HCEC 1CT (cell line): ENCODE measurements around the gene PGF.
"Not testable (repeated sequence)": the region's sequence is repeated elsewhere in the genome, so short reads cannot be mapped to it uniquely, and the experiment has no call there.

Experiments used
- DNase-seq: peaks from one replicate; pipeline ENCODE4 v3.0.0-alpha.2; 2017

The PGF gene

DNA sequence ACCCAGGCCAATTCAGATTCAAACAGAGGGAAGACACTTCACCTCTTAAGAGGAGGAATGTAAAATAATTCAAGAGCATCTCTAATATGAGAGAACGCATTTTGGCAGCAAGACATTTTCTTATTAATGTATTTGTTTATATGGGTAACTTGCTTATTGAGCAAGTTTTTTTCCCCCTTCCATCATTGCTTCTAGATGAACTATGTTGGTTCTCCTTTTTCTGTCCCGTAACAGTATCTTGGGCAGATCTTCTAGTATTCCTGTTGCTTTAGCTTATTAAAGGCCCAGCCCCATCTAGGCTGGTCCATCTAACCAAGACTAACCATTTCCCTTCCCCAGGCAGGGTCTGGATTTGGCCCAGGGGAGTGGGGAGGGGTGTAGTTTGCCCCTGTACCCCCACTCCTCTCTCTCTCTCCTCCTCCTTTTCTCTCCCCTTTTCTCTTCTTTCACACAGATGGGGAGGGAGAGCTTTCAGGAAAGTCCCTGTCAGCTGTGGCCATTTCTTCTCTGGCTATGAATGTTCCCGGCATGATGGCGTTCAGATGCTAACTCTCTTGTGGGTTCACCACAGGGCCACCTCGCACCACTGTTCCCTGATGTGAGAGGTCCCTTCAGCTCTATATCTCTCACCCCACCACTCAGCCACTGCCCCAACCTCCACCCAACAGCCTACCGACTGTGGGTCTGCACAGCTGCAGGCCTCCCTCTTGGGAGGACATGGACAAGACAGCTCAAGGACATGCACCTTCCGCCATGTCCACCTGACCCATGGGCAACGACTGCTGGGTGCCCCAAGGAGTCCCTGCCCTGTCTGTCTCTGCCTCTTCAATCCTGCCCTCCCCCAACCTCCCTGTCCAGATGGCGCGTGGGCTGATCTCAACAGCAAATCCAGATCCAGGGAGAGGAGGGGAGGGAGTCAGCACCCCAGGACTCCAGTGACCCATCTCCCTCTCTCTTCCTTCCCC is 16.6 kb downstream of the PGF start:
- no peak for DNase-seq

DNA sequence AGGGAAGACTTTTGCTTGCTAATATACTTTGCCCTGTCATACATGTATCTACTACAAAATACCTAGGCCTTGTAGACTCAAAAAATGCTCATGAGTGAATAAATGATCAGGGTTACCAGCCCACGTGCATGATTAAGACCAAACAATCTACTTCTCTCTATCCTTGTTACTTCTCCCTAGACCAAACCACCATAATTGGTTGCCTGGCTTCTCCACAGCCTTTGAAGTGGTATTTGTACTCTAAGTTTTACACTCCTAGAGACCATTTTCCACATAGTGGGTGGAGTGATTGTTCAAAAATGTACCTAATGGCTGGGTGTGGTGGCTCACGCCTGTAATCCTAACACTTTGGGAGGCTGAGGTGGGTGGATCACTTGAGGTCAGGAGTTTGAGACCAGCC is 18.2 kb downstream of the PGF start:
- no peak for DNase-seq

DNA sequence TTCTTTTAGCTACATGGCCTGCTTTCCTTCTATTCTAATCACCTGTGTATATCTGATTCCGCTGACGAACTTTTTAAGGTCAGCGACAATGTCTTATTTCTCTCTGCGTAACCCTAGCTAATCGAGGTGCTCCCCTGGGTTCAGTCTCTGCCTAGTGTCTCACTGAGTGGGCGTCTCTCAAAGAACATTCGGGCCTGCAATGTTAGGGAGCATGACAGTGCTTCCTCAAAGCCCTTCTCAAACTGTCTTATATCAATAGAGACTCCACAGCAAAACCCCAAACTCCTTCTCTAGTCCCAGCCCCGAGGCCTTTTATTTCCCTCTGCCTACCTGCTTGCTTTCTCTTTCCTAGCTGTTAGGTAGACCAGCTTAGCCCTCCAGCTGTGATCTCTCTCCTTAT is 18.7 kb downstream of the PGF start:
- DNase-seq = no peak

DNA sequence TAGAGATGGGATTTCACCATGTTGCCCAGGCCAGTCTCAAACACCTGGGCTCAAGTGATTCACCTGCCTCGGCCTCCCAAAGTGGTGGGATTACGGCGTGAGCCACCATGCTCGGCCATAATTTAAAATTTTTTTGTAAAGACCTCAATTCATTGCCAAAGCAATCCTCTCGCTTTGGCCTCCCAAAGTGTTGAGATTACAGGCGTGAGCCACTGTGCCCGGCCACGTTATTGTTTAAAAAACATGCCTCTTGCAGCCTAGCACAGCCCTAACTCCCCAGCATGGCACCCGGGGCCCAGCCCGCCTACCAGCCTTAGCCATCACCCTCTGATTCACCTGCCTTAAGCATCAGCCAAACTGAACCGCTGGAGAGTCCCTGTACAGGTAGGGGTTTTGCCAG is 19.2 kb downstream of the PGF start:
- no peak for DNase-seq

DNA sequence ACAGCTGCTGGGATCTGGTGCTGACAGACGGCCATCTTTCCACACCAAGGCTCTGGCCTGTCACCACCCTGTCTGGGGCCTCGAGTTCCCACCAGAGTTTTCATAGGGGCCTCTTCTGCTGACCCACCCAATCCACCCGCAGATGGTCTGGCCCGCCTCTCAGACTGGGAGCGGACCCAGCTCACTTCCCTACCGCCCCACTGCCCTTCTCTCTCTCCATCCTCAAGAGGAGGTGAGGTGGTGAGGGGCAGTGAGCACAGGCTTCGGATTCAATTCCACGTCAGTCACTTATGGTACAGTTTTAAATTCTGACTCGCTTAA is 20.1 kb downstream of the PGF start:
- DNase-seq = no peak

DNA sequence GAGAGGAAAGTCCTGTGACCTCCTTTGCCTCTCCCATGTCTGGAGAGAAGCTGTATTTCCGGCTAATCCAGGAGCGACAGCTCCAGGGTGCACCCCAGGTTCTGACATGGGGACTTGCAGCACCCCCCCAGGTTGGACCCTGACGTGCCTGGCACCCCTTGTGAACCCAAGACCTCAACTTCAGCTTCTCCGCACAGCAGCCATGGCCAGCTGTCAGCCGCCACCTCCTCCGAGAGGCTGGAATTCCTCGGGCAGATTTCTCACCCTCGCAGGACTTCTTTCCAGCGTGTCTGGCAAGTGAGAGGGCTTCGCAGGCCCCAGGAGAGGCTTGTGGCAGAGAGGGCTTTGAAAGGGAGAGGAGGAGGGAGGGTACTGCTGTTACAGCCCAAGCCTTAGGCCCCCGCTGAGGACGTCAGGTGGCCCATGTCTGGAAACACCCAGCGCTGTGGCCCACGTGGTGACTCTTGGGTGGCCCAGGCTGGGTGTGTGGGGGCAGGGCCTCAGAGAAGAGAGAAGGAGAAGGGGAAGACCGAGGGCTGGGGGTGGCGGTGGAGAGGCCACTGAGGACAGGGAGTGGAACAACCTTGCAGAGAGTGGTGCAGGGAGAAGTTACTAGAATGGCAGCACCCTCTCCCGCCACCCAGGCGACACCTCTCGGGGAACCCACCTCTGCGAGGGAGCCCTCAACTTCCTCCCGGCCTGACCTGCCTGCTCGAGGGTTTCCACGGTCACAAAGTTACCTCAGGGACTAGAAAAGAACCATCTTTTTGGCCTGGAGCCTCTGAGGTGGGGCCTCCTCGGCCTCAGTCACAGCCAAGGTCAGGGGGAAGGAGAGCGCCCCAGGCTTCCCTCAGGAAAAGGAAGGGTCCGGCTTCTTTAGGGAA is 20.7 kb downstream of the PGF start:
- DNase-seq = no peak

DNA sequence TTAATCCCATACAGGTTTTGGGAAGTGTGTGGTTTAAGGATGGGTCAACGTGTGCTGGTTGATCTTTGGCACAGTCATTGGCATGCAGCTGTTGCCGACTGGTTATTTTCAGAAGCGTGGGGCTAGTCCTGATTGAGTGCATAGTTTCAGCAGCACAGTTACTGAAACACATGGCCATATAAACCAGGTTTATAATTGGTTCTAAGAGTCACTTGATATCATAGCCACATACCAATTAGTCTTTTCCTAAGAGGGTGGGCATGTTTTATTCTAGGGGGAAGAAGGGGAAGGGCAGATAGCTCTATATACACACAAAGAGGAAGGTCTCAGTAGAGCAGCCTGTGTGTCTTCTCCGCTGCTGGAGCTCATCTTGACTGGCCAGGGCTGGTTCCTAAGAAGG is 21.4 kb downstream of the PGF start:
- DNase-seq = peak; percentile 15

DNA sequence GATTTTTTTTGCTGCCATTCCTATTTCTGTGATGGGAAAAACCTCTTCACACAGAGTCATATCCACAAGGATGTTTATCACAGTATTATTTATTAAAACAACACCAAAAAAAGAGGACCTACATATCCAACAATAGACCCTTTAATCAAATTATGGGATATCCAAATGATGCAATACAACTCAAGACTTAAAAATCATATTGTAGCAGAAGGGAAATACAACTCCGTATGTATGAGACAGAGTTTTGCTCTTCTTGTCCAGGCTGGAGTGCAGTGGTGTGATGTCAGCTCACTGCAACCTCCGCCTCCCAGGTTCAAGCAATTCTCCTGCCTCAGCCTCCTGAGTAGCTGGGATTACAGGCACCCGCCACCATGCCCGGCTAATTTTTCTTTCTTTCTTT is 22.5 kb downstream of the PGF start:
- DNase-seq = not testable (repeated sequence)

DNA sequence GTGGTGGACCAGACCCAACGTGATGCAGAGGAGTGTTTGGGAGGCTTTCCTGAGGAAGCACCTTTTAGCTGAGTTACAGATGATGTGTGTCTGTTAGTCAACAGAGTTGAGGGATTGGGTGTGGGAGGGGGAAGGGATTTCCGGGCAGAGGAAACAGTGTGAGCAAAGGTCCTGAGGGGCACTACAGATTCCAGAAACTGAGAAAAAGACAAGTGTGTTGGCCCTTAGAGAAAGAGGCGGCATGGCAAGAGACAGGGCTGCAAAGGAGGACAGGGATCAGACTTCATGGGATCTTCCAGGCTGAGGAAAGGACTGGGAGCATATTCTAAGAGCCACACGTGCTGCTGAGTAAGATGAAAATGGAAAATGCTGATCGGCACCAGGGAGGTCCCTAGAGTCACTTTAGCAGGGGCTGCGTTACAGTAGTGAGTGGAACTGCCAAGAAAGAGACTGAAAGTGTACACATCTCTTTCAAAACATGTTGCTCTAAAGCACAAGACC is 22.9 kb downstream of the PGF start:
- no peak for DNase-seq

DNA sequence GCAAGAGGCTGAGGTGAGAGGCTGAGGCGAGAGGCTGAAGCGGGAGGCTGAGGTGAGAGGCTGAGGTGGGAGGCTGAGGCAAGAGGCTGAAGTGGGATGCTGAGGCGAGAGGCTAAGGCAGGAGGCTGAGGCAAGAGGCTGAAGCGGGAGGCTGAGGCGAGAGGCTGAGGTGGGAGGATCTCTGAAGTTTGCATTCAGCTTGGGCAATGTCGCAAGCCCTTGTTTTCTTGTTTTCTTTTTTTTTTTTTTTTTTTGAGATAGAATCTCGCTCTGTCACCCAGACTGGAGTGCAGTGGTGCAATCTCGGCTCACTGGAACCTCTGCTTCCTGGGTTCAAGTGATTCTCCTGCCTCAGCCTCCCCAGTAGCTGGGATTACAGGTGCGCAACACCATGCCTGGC is 23.7 kb downstream of the PGF start:
- not testable (repeated sequence) for DNase-seq

DNA sequence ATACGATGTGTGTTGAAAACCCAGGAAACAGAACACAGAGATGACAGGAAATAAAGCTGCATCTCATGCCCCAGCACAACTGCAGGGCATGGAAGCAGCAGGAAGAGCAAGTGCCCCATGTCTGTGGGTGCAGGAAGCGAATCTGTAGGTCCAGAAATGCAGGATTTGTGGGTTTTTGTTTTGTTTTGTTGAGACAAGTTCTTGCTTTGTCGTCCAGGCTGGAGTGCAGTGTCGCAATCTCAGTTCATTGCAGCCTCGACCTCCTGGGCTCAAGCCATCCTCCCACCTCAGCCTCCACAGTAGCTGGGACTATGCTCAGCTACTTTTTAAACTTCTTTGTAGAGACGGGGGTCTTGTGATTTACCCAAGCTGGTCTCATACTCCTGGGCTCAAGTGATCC is 26.2 kb downstream of the PGF start:
- no peak for DNase-seq

DNA sequence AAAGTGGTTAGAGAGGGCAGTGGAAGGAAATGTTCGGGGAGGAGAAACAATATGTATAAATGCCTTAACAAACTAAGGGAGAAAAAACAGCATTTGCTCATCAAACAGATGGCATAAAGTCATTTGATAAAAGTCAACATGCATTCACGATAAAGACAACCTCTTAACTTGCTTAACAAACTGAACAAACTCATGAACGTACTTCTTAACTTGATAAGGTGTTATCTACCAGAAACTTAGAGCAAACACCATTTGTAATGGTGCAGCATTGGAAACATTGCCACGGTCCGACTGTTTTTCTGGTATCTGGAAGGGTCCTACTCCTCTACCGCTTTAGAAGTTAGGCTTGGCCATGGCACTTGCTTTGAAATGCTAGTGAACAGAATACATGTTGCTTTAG is 28.2 kb downstream of the PGF start:
- DNase-seq = no peak

DNA sequence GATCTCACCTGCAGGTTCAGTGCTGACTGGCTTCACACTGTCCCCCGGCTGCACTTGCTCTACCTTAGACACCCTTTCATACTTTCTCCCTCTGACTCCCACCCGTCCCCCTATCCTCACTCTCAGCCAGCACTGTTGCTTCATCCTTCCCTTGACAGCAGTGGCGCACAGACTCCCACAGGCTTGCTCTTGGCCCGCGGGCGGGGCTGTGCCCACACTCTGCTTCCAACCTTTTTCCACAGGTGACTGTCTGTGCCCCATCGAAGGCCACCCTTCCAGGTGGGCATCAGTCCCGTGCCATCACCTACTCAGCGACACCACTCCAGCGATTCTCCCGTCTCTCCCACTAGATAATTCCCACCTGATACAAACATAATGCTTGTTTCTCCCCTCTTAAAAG is 31.3 kb downstream of the PGF start:
- no peak for DNase-seq

DNA sequence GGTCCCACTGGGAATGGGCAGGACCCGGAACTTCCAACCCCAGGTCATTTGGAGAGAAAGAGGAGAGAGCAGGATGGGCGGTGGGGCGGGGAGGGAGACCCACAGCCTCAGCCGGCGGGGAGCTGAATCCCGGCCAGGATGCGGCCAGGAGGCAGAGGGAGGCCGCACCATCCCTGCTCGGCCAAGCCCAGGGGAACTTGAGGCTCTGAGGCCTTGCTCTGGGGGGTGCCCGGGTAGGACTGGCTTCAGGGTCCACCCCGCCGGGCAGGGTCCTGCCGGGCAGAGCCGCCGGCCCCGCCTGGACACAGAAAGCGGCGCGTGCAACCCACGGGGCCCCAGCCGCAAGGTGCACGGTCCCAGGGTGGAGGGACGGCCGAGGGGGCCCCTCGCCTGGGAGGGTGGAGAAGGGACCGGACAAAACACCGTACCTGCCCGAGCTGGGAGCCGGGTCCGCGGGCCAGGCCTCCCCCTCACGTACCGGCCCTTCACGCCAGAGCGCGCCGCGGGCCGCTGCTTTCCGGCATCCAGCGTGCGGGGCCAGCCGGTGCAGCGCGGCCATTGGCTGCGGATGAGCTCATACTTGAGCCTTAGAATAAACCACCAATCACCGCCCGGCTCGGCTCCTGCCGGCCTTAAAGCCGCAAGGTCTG is 32.5 kb downstream of the PGF start, which contains the start of gene RPS6KL1:
RPS6KL1 (minus strand) TSS at position 509 of the 650 bp plus-strand sequence. CDS start 1,719 bp downstream, outside the sequence.
- peak; percentile 53 for DNase-seq

DNA sequence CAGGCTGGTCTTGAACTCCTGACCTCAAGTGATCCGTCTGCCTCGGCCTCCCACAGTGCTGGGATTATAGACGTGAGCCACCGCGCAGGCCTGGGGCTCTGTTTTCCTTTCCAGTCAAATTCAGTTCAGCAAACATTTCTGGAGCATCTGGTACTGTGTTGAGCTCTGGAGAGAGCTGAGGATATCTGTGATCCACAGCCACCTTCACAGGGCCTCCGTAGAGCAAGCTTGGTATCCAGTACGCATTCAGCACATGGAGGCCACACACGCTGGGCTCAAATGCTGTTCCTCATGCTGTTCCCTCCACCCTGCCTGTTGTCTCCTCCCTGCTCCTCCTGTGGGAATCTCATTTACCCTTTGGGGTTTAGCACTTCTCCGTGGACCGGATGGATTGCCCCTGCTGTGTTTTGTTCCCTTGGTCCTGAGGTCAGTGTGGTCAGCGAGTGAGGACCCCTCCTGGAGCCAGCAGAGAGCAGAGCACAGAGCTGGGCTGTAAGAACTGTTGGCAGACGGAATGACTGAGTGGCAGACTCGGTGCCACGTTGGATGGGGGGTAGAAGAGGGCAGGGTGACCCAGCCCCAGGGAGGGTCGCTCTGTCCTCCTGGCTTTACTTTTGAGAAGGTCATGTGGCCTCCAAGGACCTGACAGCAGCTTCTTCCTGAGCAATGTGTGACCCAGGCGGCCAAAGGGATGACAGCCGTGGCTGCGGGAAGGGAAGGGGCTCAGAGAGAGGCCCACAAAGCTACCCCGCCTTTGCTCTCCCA is 33.2 kb downstream of the PGF start:
- DNase-seq = no peak

DNA sequence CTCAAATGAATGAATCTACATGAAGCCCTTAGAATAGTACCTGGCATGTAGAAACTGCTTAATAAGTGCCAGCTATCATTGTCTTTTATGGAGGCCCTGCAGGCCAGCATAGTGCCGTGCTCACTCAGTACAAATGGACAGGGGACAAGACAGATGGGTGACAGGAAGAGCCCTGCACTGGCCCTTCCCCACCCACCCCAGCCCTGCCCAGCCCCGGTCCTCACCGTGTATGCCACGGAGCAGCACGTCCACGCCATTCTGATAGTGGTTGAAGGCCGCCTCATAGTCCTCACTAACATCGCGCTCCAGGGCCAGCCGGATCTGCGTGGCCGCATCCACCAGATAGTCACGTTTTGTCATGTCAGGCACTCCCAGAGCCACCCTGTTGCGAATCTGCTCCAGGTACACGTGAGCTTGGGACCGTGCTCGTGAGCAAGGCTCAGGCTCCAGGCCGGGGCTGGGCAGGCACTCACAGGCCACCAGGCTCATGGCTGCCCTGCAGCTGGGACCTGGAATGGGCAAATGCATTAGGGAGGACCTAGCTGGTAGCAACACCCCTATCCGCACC is 34.3 kb downstream of the PGF start:
- DNase-seq = no peak

DNA sequence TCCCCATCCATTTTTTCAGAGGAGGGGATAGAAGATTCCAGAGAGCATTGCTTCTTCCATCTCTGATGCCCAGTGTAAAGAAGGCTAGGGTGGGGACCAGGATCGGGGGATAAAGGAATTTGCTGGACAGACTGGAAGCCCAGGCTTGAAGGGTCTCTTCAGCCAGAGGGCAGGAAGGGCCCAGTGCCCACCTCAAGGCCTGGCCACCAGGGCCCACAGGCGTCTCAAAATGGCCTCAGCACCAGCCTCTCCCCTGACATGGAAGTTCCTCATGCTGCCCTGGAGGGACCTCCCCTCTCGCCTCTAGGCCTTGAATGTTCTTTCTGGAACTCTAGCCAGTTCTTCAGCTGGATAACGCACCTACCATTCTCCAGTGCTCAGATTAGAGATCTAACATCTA is 35.1 kb downstream of the PGF start:
- DNase-seq = no peak

DNA sequence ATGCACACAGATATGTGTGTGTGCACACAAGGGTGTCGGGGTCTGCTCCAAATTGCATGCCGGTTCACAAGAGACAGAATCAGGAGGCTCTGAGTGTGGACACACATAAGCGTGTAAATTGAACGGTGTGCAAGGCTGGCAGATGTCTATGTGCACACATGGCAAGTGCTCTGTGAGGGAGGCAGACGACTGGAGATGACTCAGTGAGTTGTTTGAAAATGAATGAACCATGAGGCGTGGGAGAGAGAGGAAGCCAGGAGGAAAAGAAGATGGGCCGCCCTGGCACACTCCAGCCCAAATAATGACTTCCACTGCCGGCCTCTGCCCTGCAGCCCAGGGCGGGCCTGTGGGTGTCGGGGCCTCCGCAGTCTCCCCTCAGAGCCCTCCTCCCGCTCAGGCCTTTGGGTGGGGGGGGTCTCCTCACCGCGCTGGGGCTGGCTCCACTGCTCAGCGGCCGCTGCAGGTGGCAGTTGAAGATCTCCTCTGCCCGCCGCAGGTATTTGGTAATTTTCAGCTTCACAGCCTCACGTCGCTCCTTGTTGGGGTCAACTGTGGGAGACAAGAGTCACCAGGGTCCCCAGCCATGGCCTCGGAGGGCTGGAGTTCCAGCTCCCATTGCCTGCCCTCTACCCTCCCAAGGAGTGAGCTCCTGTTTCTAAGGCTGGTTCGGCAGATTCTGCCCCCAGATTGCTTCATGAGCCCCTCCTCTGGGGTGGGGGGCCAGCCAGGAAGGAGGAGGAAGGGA is 35.8 kb downstream of the PGF start:
- DNase-seq = peak; percentile 17

DNA sequence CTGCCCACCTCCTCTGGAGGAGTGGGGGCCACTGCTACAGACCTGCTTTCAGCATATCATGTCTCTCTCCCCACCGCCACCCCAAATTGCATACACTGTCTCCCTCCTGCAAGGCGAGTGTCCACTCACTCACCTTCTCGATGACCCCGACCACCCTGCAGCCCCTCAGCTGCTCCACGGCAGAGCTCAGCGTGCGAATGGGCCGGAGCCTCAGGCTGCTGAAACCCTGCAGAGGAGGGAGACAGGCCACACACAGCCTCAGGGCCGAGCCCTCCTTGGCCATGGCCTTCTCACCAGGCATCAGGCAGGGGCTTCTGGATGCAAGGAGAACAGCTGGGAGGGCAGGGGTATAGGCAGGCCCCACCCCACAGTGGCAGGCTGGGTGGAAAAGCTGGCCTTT is 37.0 kb downstream of the PGF start:
- DNase-seq = no peak

DNA sequence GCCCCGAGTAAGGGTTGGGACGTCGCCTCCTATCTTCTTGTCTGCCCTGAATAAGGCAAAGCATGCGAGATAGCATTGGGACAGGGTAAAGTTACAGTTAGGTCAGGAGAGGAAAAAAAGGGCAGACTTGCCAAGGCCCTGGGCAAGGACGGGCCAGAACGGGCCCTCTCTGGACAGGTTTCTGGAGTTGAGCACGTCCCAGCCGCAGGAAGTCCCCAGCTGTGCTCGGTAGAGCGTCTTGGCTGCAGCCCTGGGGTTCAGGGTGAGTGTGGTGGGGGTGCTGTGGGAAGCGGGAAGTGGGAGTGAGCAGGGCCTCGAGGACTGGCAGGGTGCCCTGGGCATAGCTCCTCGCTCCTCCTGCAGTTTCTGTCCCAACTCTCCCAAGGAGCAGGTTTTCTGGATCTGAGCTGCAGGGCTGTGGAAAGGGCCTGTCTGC is 37.7 kb downstream of the PGF start:
- DNase-seq = no peak

DNA sequence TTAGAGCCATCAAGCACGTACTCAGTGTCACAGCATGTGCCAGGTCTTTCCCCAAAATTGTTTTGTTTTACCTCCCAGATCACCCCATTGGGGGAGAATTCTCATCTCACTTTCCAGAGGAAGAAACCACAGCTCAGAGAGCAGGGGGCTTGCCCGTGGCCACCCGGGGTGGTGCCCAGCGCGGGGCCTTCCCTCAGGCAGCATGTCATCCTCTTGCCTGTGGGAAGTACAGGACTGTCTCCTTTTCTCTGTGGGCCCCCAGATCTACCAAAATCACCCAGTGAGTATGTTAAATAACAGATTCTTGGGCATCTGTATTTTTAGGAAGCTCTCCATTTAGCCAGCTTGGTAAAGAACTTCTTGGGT is 38.2 kb downstream of the PGF start:
- DNase-seq = no peak
